Measurements from ENCODE around the gene WDR55.
"Not testable (repeated sequence)": the region's sequence is repeated elsewhere in the genome, so short reads cannot be mapped to it uniquely, and the experiment has no call there.

The WDR55 gene, protein sequence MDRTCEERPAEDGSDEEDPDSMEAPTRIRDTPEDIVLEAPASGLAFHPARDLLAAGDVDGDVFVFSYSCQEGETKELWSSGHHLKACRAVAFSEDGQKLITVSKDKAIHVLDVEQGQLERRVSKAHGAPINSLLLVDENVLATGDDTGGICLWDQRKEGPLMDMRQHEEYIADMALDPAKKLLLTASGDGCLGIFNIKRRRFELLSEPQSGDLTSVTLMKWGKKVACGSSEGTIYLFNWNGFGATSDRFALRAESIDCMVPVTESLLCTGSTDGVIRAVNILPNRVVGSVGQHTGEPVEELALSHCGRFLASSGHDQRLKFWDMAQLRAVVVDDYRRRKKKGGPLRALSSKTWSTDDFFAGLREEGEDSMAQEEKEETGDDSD

DNA sequence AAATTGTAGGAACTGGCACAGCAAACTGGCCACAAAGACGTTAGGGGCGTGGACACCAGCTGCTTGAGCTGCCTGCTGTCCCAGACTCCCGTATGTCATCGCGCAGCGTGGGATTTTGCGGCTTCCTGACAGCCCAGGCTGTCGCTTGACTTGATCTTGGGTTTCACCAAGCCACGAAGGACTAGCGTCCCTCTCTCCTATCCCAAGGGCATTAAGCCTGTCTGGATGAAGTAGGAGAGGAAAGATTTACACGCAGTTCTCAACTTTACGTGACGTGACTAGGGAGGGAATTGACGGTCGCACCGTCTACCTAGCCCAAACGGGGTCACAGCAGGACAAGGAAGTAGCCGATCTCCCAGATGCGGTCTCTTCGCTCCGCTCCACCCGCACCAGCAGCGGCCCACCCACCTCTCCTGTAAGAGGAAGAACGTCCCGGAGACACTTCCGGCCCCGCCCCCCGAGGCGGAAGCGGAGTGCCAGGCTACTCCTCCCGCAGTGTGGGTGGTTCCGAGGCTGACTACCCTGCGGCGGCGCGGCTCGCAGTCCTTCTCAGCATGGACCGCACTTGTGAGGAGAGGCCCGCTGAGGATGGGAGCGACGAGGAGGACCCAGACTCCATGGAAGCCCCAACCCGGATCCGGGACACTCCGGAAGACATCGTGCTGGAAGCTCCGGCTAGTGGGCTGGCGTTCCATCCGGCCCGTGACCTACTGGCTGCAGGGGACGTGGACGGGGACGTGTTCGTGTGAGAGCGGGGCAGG is at the start of gene WDR55:
WDR55 (plus strand) TSS at position 546 of the 761 bp plus-strand sequence; CDS start at position 555, 9 bp downstream.
- peak; percentile 88 to 97 (median 96) for DNase-seq (ENCODE audit: low read depth in 4 of 4, low spot score in 1 of 4)

DNA sequence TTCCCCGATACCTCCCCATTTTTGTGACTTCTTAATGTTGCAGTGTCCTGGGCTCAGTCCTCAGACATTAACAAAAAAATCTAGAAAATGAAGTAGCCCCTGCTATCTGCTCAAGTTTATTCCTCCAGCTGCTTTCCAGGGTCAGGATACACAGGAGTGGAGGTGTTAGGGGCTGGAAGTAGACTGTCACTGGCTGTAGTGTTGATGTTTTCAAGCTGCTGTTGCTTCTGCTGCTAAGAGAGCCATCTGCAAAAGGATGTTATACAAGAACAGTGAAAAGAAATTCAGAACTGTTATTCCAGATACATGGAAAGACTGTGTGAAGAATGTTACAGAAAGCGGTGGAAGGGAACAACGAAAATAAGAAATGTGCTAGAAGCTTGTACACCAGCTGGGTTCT is 42.4 kb upstream of the WDR55 start:
- DNase-seq (ENCODE audit: low read depth in 4 of 4, low spot score in 1 of 4), result no peak

DNA sequence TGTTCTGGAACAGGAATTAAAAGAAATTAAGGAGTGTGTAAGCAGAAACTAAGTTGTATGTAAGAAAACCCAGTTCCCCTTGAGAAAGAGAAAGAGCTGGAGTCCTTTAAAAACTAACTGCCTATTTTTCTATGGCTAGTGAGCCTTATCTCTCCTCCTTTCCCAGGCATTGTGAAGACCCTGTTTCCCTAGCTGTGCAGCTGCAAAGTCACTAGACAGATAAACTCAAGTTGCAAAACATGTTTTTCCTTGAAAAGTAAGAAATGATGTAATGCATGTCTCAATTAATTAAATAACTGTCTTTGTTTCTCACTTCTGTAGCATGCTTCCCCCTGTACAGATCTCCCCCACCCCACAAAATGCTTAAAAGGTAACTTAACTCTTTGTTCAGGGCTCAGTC is 41.6 kb upstream of the WDR55 start:
- not testable (repeated sequence) for DNase-seq (ENCODE audit: low read depth in 4 of 4, low spot score in 1 of 4)

DNA sequence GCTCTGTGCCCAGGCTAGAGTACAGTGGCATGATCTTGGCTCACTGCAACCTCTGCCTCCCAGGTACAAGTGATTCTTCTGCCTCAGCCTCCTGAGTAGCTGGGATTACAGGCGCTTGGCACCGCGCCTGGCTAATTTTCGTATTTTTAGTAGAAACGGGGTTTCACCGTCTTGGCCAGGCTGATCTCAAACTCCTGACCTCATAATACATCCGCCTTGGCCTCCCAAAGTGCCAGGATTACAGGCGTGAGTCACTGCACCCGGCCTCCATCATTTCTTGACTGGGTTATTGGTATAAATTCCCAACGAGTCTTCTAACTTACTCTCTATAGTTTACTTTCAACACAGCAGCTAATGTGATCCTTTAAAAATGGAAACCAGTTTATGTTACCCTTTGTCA is 39.8 kb upstream of the WDR55 start:
- DNase-seq (ENCODE audit: low read depth in 4 of 4, low spot score in 1 of 4), result not testable (repeated sequence)

DNA sequence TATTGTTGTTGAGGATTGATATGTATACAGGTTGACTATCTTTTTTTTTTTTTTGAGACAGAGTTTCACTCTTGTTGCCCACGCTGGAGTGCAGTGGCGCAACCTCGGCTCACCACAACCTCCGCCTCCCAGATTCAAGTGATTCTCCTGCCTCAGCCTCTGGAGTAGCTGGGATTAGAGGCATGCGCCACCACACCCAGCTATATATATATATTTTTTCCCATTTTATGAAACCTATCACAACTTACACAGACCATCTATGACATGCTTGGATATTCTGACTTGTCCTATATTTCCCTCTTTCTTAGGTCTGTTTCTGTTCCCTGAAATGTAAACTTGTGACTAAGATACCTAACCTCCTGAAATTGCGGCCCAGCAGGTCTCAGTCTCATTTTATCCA is 36.7 kb upstream of the WDR55 start:
- no peak for DNase-seq (ENCODE audit: low read depth in 4 of 4, low spot score in 1 of 4)

DNA sequence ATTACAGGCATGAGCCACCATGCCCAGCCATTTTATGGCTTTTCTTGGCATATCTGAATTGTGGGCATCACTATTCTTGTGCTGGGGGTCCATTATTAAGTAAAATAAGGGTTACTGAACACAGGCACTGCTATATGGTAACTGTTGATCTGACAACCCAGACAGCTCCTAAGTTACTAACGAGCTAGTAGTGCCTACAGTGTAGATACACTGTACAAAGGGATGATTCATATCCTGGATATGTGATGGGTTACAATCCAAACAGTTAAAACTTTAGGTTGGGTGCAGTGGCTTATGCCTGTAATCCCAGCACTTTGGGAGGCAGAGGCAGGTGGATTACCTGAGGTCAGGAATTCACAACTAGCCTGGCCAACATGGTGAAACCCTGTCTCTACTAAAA is 36.0 kb upstream of the WDR55 start:
- no peak for DNase-seq (ENCODE audit: low read depth in 4 of 4, low spot score in 1 of 4)

DNA sequence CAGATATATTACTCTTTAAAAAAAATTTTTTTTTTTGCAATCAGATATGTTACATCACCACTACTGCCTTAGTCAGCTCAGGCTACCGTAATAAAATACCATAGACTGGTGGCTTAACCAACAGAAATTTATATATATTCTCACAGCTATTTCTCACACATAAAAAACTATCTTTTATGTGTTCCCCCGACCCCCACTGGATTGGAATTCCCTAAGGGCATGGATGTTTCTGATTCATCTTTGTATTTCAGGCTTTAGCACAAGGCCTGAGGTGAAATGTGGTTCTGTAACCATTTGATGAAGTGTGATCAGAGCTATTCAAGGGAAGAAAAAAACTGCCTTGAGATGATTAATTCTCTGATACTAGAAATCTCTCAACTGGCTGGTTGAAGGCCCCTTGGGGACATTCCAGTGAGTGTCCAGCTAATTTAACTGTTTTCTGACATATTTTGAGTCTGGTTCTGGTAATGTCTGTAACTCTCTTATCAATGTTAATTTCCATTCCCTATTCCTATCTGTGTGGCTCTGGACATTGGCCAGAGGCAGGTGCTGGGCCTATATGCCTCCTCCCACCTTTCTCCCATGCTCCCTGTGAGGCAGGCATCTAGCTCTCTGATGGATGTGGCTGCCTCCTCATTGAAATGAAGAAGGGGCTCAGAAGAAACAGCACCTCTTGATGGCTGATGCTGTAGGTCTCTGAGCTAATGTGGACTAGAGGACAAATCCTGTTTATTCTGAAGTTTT is 34.2 kb upstream of the WDR55 start:
- no peak for DNase-seq (ENCODE audit: low read depth in 4 of 4, low spot score in 1 of 4)

DNA sequence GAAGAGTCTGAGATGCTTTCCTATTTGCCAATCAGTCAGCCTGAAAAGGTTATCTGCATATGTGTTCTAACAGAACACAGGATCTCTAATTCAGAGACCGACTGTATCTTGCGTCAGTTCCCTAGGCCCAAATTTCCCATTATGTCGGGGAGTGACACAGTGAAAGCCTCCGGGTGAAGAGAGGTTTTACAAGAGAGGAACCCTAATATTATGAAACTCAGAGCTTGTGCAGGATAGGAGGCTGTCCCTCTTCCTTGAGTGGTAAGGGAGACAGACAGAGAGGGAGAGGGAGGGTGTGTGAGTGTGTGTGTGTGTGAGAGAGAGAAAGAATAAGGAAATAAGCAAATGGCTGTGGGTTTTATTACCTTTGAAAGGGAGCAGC is 33.7 kb upstream of the WDR55 start:
- no peak for DNase-seq (ENCODE audit: low read depth in 4 of 4, low spot score in 1 of 4)

DNA sequence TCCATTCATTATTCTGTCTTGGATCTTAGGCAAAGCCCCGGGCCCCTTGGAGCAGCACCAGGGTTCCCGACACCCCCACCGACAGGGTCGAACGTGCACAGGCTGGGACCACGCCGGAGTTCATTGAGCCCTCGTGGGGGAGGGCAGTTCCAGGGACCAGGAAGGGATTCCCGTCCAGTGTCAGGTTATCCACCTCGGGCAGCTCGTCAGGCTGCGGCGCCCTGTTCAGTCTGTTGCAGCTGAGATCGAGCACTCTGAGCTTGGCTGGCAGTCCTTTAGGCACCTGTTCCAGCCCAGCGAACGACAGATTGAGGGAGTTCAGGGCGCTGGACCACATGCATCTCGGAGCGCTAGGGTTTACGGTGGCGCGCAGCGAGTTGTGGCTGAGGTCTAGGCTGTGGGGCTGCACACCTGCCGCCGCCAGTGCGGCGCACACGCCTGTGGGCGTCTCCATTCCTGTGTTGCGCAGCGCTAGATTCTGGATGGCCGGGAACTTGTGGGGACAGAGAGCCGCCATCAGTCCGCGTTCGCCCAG is 32.8 kb upstream of the WDR55 start:
- DNase-seq (ENCODE audit: low read depth in 4 of 4, low spot score in 1 of 4), result no peak

DNA sequence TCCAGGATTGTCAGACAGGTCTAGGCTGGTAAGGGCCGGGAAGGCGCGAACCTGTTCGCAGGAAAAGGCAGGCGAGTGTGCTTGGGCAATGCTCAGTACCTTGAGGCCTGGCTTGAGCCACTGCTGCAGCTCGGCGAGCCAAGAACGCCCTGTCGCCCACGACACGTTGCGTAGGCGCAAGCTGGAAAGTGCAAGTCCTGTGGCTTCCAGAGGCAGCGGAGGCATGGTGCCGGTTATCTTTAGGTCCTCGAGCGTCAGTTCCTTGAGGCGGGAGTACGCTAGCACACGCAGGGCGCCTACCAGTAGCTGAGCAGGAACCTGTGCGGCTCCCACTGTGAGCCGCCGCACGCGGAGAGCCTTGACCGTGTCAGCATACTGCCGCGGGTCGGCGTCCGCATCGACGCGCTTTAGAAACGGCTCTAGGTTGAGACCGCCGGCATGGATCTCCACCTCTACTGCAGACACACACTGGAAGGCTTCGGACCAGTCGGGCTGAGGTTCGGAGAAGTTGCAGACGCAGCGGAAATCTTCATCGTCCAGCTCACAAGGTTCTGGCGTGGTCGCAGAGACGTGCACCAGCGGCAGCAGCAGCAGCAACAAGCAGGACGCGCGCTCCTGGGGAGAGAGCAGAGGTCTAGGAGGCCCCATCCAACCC is 32.2 kb upstream of the WDR55 start:
- peak in 1 of 4 experiments; percentile 24 for DNase-seq (ENCODE audit: low read depth in 4 of 4, low spot score in 1 of 4)

DNA sequence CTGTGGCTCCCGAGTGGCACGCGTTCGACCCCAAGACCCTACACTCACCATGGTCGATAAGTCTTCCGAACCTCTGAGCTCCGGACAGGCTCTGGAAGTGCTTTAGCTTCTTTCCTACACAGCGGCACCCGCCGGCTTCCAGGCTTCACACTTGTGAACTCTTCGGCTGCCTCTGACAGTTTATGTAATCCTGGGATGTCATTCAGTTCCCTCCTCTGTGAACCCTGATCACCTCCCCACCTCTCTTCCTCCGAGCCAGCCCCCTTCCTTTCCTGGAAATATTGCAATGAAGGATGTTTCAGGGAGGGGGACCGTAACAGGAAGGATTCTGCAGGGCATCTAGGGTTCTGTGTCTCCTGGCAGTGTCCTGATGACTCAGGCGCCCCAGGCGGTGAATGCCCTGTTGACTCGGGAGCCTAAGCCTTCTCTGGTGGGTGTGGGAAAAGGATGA is 31.7 kb upstream of the WDR55 start, which contains the start of gene CD14:
CD14 (minus strand) TSS at position 155 of the 451 bp plus-strand sequence; CDS start at position 51, 104 bp downstream.
- no peak for DNase-seq (ENCODE audit: low read depth in 4 of 4, low spot score in 1 of 4)

DNA sequence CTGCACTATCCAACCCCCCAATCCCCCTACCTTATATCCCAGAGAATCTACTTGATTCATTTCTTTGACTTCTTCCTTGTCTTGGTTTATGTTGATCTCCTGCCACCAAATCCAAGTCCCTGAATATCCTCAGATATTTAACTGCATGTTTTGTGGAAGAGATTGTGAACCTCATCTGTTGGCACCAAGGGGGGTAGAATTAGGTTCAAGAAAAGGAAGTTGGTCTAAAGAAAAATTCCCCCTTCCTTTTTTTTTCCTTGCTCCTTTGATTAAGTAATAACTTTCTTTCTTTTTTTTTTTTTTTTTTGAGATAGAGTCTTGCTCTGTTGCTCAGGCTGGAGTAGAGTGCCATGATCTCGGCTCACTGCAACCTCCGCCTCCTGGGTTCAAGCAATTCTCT is 31.2 kb upstream of the WDR55 start:
- DNase-seq (ENCODE audit: low read depth in 4 of 4, low spot score in 1 of 4), result no peak

DNA sequence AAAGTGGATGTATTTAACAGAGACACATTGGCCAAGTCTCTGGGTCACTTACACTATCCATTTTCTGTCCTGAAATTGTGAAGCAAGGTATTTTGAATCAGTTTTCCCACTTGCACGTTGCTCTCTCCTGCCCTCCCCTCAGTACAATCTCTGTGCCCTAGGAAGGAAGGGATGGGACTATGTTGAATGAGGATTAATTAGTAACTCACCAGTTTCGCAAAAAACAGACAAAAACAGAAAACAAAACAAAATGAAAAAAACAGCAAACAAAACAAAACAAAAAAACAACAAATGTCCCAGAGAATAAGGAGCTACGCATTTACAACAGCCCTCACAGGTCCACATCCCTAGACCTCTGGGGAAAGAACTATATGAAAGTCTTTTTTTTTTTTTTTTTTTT is 30.6 kb upstream of the WDR55 start:
- no peak for DNase-seq (ENCODE audit: low read depth in 4 of 4, low spot score in 1 of 4)

DNA sequence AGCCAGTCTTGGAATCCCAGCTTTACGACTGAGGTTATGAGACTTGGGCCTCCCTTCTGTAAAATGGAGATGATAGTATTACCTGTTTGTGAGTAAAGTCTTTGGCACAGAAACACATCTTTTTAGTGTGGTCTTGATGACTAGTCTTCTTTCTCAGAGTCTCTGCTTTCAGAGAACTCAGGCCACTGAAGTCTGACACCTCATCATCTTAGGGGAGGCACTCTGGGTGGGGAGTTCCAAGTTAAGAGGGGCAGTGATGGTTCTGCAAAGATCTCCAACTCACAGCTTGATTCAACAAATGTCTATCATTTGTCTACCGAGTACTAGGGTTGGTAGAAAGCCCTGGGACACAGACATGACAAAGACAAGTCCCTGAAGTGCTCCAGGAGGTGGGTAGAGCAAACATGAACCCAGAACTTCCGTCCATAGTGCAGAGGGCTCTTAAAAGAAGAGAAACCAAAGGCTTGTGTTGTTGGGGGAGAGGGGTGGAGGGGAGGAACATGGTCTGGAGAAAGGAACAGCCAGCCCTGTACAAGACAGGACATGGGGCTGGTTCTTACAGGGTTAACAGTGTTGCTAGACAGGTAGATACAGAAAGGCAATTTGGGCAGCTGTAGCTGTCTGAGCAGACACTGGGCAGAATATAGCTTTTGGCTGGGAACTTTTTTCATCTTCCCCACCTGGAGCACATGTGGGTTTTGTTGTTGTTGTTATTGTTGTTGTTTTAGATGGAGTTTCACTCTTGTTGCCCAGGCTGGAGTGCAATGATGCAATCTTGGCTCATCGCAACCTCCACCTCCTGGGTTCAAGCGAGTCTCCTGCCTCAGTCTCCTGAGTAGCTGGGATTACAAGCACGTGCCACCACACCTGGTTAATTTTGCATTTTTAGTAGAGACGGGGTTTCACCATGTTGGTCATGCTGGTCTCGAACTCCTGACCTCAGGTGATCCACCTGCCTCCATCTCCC is 29.1 kb upstream of the WDR55 start:
- no peak for DNase-seq (ENCODE audit: low read depth in 4 of 4, low spot score in 1 of 4)

DNA sequence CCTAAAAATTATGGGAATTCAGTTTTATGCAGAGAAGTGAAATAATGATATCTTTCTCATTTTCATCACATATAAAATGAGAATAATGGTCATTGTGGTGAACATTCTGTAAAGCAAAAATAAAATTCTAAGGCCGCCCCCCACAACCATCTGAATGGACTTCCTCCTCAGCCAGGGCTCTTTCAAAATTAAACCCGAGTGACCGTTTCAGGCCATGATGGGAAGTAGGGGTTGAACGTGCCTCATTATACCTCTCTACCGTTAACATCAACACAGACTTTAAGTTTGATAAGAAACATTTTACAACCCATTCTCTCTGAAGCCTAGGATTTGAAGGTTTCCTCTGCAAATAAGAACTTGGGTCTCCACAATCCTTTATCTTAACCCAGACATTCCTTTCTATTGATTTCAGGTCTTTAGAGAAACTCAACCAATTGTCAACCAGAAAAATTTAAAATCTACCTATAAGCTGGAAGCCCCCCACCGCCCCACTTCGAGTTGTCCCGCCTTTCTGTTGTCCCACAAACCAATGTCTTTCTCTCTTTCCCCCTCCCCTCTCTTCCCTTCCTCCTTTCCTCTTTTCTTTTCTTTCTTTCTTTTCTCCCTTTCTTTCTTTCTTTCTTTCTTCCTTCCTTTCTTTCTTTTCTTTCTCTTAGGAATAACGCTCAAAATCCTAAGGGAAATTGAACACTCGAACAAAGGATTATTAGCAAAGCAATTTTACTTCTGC is 27.2 kb upstream of the WDR55 start:
- no peak for DNase-seq (ENCODE audit: low read depth in 4 of 4, low spot score in 1 of 4)

DNA sequence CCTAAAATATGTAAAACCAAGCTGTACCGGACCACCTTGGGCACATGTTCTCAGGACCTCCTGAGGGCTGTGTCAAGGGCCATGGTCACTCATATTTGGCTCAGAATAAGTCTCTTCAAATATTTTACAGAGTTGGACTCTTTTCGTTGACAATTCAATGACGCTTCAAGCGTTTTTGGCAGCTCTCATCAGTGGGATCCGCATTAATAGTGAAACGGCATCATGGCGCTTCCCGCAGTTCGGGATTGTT is 25.9 kb upstream of the WDR55 start:
- DNase-seq (ENCODE audit: low read depth in 4 of 4, low spot score in 1 of 4), result not testable (repeated sequence)

DNA sequence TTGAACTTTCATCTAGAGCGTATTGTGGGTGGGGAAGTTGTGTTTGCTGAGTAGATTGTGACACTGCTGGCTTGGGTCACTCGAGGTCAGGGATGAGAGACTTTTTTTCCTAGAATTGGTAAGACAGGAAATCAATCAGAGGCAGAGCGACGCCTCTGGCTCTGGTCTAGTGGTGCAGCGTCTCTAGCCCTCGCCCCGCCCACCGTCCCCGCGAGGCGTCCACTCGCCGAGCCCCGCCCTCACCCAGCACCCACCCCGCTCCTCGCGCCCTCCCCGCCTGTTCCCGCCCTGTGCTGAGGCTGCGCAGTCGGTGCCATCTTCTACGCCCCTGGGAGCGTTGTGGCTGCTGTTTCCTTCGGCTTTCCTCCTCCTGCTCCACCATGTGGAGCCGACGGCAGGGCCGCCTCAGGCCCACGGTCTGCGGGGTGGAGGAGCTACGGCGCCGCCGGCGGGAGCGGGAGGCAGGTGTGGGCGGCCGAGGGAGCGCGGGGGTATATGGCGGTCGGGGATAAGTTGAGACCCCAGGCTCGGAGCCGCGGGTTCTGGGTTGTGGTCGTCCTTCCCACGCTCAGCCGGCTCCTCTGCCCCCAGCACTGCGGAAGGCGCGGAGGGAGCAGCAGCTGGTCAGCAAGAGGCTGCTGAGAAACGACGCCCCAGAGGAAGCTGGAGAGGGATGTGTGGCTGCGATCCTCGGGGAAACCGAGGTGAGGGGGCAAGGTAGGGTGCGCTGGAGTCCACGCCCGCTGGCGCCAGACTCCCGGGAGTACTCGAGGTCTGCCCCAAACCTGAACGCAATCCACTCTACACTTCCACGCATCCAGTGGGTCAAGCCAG is 25.3 kb upstream of the WDR55 start, which contains the start of gene TMCO6:
TMCO6 (plus strand) TSS at position 304 of the 834 bp plus-strand sequence; CDS start at position 381, 77 bp downstream.
- DNase-seq (ENCODE audit: low read depth in 4 of 4, low spot score in 1 of 4), result peak; percentile 93 to 98 (median 96)

DNA sequence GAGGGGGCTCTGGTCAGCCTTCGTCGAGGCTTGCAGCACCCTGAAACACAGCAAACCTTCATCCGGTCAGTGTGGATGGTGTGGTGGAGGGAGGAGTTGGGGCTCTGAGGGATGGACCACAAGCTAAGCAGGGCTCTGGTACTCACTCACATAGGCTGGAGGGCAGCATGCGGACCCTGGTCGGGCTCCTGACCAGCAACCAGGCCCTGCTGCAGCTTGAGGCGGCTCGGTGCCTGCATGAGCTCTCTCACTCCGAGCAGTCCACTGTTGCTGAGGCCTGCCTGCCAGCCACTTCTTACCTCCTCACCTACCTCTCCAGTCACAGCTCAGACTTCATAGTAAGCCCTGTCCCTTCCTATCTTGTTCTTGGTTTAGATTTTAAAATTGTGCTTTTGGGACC is 23.0 kb upstream of the WDR55 start:
- no peak for DNase-seq (ENCODE audit: low read depth in 4 of 4, low spot score in 1 of 4)

All from stimulated activated CD4-positive, alpha-beta T cell treated with anti-CD3 and anti-CD28 coated beads, Interleukin-1b, Interleukin-23, amount 100 ng/mL, for 24 hours (primary cell).